ENCODE measurements around the gene FREY1.

FREY1 gene, protein sequence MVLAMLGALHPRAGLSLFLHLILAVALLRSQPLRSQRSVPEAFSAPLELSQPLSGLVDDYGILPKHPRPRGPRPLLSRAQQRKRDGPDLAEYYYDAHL

DNA sequence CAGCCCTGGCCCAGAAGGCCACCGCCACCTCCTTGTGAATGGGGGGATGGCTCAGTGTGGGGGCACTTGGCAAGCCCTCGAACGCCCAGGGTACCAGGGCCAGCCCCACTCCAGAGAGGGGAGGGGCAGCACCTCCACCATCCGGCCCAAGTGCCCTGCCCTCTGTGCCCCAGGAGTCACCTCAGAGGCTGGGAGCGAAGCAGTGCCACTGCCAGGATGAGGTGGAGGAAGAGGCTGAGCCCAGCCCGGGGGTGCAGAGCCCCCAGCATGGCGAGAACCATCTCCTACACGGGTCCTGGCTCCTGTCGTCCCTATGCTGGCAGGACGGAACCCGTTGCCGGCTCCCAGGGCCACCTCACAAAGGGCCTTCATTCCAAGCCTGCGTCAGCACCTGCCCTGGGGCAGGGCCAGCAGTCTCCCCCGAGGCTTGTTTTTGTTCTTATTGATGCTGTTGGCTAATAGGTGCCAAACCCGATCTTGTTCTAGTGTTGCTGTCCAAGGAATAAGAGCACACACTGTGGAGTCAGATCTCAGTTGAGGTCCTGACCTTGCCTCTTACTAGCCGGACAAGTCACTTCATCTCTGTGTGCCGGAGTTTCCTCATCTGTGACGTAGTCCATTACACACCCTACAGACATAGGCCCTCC lies at the start of gene FREY1:
TSS of gene FREY1 (minus strand) at position 307 of the 647 bp plus-strand sequence. CDS start at position 281, 26 bp downstream.
- no peak for DNase-seq (ENCODE audit: low read depth in 1 of 2, low spot score in 1 of 2)

DNA sequence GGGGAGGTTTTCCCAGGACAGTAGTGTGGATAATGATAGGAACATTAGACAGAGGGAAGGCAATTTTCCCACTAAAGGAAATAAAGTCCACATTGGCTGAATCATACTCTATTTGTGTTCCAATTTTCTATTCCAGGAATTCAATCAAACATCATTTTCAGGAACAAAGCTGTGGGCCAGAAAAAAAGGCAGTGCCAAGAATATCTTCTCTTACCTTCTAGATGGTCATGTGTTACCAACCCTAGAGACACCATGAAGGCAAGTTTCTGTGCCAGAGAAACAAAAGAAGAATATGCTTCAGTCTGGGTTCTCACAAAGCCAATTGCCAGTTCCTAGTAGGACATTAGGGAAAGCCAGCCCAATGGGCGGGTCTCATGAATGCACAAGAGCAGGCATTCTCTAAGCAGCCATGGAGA lies 42.9 kb upstream of the FREY1 start:
- DNase-seq (ENCODE audit: low read depth in 1 of 2, low spot score in 1 of 2) = no peak

DNA sequence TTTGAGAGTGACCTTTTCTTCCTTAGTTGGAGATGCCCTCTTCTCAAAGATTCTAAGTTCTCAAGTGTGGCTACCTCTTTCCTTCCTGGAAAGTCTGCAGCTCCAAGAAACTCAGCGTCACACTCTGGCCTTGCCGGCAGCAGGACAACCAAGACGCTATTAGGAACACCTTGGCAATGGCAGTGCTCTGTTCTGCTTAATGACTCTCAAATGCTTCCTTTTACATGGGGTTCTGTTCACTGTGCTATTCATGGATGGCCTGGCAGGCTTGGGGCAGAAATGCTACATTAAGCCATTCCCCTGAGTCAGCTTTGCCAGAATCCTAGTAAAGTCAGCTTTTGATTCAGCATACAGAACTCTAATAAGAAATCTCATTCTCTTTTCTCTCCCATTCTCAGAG lies 41.3 kb upstream of the FREY1 start:
- no peak for DNase-seq (ENCODE audit: low read depth in 1 of 2, low spot score in 1 of 2)

DNA sequence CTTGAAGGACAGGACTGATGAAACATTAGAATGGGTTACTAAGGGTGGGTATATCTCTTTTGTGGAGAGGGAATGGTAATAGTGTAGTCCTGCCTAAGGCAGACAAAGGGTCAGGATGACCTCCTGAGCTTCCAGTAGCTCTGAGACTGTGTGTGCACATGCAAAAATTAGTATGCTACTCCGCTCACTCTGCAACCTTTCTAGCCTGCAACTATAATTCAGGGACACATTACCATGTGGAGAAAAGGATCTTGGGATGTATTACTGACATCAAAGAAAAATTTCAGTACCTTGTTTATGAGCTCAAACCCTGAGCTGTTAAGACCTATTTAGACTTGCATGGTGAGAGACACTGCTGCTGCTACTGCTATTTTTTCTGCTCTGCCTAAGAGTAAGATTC lies 40.8 kb upstream of the FREY1 start:
- DNase-seq (ENCODE audit: low read depth in 1 of 2, low spot score in 1 of 2) = no peak

DNA sequence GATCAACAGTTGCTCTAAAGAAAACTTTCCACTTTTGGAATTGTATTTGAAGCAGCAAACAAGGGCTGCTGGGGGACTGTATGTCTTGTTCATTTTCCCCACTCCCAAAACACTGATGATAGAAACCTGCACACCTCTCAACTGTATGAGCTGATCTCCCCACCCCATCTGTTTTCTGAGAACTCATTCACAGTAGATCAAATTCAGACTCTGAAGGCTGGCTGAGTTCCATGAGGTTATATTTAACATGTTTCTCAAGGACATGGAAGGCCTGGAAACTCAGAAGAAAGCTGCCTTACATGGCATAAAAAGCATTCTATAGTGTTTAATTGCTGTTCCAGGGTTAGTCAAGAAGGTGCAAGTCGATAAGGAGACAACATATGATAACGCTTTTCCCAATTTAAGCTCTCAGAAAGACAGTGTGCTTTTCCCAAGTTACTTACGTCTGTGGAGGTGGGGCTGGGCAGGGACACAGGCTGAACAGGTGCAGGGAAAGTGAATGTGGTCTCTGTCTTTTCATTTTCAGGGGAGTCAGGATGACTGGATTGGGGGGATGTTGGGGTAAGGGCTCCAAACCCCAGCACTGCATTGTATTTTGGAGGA lies 38.4 kb upstream of the FREY1 start:
- no peak for DNase-seq (ENCODE audit: low read depth in 1 of 2, low spot score in 1 of 2)

DNA sequence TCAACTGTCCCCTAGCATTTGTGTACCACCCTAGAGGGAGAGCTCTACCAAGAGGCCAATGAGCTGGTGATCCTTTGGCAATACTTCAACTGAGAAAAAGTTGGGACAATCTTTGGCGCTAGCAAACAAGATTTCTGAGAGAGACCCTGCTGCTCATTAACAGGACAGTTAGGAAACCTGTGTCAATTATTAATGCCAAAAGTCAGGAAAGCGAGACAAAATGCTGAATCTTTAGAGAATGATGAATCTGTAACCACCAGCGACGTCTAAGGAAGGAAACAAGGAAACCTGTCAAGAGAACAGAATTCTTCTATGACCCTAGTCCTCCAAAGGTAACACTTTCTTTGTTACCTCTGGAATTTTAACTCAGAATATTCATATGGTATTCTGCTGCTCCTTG lies 35.3 kb upstream of the FREY1 start:
- no peak for DNase-seq (ENCODE audit: low read depth in 1 of 2, low spot score in 1 of 2)

DNA sequence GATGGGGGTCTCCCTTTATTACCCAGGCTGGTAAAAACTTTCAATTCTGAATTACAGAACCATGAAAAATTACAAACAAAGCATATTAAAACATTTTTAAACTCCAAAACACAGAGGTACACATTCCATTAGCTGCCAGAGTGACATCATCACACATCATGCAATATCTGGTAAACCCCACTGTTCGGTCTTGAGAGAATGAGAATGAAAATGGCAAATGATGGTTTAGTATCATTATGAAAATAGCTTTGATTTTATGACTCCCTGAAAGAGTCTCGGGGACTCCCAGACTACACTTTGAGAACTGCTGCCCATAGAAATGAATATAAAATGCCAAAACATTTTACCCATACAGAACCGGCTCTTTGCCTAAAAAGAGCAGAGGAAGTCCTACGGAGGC lies 34.2 kb upstream of the FREY1 start:
- DNase-seq (ENCODE audit: low read depth in 1 of 2, low spot score in 1 of 2) = no peak

DNA sequence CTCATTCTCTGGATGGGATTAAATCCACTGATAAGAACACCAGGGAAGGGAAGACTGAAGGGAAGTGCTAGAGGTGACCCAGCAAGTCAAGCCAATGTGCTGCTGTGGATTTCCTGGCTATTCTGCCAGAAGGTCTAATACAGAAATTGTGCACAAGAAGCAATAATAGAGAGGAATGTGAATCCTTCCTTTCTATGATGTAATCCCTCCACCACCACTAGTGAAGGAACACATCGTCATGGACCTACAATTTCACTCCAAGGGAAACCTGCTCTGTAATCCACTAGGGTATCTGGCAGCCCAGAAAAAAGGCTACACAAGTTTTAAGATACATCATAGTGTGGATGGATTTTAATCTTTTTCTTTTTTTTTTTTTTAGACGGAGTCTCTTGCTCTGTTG lies 32.8 kb upstream of the FREY1 start:
- no peak for DNase-seq (ENCODE audit: low read depth in 1 of 2, low spot score in 1 of 2)

DNA sequence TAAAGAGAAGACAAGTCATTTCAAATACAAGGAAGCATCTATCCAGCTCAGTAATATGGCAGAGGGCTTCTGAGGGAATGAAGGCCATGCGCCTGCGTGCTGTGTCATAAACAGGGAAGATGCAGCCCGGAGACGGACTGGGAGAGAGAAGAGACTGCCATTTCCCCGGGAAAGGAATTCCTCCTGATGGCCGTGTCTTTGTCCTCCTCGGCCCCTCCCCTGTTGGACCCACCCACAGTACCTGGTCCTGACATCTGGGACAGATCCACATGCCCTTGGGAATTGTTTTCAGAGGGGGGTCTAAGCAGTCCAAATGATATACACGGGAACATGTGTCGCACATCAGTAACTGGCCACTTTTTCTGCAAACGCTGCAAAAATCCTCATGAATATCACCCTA lies 30.8 kb upstream of the FREY1 start:
- DNase-seq (ENCODE audit: low read depth in 1 of 2, low spot score in 1 of 2) = no peak

DNA sequence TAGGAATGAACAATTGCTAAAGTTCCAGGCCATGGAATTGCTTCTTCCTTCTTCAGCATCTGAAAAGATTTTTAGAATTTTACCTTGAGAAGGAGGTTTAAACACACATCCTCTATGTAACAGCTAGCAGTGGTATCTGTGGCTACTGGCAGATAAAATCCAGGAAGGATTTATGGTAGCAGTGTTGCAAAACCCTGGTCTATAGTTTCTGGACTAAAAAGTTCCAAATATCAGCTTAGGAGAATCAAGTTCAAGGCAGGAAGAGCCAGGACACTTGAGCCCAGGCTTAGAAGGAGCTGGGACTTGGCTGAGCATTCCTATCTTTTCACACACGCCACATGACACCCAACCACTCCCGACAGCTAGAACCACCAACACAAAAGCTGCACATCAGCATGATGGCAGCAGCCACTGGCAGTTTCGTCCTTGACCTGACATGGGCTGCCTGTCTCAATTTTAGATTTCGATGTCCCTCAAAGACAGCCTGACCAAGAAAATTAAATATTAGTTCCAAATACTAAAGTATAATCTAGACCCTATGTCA lies 29.5 kb upstream of the FREY1 start:
- DNase-seq (ENCODE audit: low read depth in 1 of 2, low spot score in 1 of 2) = no peak

DNA sequence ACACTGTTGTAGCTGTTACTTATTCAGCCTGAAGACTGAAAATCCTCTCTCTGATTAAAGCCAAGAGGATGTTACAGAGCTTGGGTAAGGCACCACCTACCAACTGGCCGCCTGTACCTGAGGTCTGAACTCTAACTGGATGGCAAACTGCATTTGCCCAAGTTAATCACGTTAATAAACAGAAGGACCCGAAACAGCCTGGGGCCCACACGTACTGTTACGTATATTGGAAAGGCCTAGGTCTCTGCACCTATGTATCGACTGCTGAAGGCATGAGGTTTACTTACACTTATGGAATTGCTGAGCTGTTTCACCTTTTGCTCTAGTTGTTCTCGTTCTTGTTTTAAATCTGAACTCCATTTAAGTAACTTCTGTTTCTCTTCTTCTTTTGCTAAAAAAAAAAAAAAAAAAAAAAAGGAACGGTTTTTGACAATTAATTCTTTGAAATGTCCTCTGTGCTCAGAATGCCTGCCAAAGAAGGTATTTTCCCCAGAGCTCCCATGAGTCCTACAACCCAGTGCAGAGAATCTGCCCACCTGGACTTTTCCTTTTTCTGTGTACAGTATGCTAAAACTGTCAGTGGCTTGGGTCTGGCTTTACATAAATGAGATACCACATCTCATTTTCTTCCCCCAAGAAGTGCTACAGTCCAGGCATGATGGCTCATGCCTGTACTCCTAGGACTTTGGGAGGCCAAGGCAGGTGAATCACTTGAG lies 28.4 kb upstream of the FREY1 start:
- no peak for DNase-seq (ENCODE audit: low read depth in 1 of 2, low spot score in 1 of 2)

DNA sequence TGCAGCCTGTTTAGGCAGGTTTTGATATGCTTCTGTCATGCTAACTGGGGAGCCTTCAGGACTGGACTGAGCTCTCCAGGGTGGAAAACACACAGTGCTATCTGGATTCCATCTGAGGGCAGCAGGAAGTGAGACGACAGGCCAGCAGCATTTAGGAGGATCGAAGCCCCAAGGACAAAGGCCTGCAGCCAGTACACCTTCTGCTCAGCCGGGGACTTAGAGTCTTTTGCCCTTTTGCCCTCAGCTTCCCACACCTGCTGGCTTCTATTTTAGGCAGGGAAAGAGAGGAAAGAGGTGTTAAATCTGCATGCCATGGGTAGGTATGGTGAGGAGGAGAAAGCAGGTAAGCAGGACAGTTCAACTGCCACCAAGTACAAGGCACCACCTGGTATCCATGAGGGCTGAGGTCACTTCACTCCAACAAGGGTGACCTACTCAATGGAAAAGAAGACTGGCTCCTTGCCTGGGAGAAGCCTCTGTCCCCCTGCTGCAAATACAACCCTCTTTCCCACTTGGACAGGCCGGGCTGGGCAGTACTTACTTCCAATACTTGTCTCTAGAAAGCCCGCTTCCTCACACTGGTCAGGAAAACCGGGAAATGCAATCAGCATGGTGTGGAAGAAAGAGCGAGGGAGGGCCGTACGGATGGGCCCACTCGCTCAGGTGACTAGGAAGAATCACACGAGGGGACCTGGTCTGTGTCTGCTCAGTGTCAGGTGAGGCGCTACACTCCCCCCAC lies 27.7 kb upstream of the FREY1 start:
- DNase-seq (ENCODE audit: low read depth in 1 of 2, low spot score in 1 of 2) = no peak

DNA sequence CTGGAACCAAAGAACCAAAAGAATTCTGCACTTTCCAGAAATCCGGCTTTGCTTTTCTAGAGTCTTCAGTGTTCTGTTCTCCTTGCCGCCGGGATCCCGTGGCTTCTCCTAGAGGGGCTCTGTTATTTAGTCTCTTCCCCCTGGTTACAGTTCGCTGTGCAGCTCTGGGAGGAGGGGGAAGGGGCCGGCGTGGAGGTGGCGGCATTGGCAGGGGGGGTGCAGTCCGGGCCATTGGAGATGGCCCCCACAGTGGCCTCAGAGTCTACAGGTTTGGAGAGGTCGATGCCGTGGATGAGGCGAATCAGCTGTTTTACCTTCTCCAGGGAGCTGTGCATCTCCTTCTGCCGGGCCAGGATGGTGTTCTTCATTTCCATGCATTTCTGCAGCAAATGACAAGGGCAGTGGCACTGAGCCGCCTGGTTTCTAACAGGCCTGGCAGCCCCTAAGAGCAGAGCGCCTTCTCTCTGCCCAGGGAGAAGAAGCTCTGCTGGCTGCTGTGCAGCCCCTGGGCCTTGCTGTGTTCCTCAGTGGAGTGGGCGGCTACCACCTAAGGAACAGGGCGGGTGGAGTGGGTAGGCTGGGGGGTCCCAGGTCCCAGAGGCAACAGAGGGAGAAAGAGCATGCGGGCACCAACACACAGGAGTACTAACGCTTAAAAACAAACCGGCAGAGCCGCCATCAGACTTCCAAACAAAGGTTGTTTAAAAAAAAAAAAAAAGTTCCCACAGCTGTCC lies 26.9 kb upstream of the FREY1 start:
- DNase-seq (ENCODE audit: low read depth in 1 of 2, low spot score in 1 of 2) = no peak

DNA sequence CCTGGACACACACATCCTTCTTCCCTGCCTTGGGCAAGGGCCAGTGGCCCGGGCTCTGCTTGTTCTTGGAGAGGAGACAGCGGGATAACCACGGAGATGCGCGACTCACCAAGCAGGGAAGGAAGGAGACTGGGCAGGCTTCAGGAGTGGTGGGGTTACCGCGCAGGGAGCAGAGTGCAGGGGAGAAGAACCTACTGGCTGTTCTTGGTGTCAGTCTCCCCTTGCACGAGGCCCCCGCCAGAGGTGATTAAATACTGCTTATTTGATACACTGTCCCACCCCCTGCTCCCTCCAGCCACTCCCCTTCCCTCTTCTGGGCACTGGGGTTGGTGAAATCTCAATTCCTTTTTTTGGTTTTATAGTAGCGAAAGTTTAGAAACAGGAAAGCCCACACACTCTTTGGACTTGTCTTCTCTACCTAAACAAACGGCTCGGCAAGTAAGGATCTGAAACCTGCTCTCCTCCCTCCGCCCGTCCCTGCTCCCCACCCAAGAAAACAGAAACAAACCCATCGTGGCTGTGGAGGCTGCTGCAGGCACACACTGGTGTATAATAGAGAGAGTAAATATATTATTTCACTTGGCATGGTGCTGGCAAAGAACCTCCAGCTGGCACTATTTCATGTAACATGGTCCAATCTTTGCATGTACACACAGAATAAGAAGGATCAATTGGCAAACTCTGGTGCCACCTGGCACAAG lies 26.2 kb upstream of the FREY1 start:
- DNase-seq (ENCODE audit: low read depth in 1 of 2, low spot score in 1 of 2) = no peak

DNA sequence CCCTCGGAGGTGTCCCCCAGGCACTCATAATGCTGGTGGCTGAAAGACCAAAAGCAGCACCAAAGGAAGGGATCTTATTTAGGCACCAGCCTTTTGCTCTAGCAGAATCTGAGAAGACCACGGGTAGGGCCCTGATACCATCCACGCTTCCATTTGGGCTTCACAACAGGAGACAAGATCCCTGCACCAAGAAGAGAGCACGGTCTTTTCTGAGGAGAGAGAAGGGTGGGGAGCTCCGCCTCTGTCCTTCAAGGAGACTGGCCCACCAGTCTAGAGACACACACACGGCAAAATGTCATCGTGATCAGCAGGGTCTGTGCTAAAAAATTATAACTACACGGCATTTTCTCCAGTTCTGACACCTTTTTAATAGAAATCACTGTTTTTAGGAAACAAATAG lies 25.1 kb upstream of the FREY1 start:
- no peak for DNase-seq (ENCODE audit: low read depth in 1 of 2, low spot score in 1 of 2)

DNA sequence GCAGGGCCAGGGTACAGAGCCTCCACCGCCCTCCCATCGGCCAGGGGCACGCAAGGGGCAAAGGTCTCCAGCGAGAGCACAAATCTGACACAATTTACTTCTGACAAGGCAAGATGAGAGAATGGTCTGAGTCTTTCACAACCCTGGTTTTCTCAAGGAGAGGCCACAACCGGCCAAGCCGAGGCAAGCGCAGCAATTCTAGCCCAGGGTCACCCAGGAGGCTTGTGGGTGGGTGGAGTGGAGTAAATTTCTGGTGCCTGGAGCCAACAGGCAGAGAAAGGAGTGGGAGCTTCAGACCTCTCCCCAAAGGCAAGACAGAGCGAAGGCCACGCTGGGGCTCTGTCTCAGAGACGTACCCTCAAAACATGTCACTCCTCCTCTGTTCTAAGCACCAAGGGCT lies 24.7 kb upstream of the FREY1 start:
- no peak for DNase-seq (ENCODE audit: low read depth in 1 of 2, low spot score in 1 of 2)

DNA sequence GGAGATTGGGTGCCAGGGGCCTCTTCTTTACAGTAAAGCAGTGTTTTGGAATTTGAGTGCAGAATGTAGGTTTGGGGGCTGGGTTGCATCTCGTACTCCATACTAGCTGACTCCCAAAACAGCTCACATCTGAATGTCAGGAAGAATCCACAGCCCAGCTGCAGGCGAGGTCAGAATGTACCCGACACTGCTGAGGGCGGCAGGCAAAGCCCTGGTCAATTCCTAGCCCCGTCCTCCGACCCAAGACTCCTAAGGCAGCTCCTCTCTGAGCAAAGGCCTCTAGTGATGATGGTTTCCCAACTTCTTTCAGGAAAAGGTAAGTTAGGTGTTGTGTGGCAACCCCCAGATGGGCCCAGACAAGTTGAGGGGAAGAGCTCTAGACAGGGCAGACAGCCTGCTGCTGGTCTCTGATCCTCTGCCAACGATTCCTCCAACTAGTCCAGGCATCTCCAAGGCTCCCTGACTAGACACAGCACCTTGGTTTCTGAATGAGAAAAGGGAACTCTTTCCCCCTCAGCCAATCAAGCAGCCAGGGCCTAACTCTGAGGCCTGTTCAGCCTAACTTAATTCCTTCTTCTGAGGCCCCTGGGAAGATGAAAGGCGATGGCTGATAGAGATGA lies 24.0 kb upstream of the FREY1 start:
- DNase-seq (ENCODE audit: low read depth in 1 of 2, low spot score in 1 of 2) = no peak

DNA sequence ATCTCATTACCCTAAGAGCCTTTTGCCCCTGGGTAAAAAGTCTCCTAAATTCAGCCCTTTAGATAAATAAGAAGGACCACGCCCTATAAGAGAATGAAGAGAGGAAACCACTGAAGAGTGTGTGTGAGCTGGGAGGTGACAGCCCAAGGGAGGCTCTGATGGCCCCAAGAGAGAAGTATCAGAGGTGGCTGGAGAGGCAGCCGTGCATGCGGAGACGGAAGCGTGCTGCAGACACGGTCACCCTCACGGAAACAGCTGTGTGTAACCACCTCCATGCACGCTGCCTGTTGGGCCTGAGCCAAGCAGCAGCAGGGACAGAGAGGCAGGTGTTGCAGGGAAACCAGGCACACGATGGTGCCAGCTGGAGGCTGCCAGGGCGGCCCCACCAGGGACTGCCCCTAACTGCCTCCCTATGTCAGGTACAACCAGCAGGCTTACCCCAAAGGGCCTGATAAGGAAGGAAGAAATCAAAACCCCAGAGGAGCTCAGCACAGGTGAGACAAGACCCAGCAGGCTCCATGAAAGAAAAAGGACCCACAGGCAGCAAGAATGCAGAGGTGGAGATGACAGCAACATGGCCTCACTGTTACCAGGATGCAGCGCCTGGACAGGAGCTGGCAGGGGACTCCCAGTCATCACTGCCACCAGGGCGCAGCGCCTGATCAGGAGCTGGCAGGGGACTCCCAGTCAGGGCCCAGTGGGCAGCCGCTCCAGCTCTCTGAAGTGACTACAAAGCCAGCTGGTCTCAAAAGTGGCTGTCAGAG lies 23.1 kb upstream of the FREY1 start:
- no peak for DNase-seq (ENCODE audit: low read depth in 1 of 2, low spot score in 1 of 2)

DNA sequence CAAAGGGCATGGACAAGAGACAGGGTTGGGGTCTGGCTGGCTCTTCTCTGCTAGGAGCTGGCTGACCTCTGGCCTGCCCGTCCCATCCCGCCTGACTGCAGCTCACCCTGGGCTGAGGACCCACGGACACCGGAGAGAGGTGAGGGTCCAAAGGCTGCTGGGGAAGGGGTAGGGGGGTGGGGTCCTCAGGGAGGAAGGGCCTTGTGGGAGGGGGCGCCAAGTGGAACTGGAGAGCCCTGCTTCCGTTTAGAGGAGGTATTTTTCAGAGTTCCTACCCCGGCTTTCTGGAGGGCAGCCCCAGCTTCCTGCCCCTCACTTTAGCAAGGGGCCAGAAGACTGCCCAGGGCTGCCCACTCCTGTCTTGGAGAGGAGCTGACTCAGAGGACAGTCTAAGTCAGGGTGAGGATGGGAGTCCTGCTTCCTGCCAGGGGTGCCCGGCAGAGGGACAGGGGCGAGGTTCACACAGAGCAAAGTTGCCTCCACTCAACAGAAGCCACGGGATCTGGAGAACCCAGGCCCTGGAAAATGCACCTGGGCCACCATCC lies 22.5 kb upstream of the FREY1 start:
- DNase-seq (ENCODE audit: low read depth in 1 of 2, low spot score in 1 of 2) = no peak

Measured in activated CD4-positive, alpha-beta T cell treated with anti-CD3 and anti-CD28 coated beads, Interleukin-2, amount 50 U/mL, for 24 hours (primary cell).